Measurements from ENCODE around the gene EIF4E3. TPM values are rescaled to one million over a fixed set of nuclear protein-coding genes. Genes with fewer than 3 reads are reported as not detected.

EIF4E3 gene
- total RNA-seq, 1 donor from 2014 or later, result 17.3 TPM

- Mint-ChIP-seq H3K9me3 (no peaks in the 10 kb centered on the region), H3K36me3 (ENCODE audit: low read depth) (no peaks in the 10 kb centered on the region), H3K4me1 (ENCODE audit: low read depth) (no peaks in the 10 kb centered on the region), H3K27ac (no peak overlapping the region), H3K4me3 (ENCODE audit: low read depth) (no peak overlapping the region), H3K27me3 (ENCODE audit: low read depth) (no peaks in the 10 kb centered on the region)
- intact Hi-C loops (cut with micrococcal nuclease), result no loop called here
- DNase-seq (ENCODE audit: low spot score), result no peak
Observed at GRCh38 chr3:71625676-71626075, 99.5 kb downstream of the EIF4E3 start.

Other genes with a start within 250 kb of the EIF4E3 start
- 132 and 138 TPM in 2 replicates for gene FOXP1, start 141.7 kb downstream of the EIF4E3 start, total RNA-seq
- 0.62 and 0.94 TPM in 2 replicates for gene GPR27, start 28.5 kb upstream of the EIF4E3 start, total RNA-seq
- 0.25 TPM in 1 of 2 replicates, not detected in the other for gene PROK2, start 59.7 kb upstream of the EIF4E3 start, total RNA-seq

All from activated T-helper 2 cell treated with anti-CD3 and anti-CD28 coated beads, Interferon-gamma antibody, Interleukin-2, Interleukin-4, amounts not matched to agents 10 μg/mL and 5 μg/mL and 100 μg/mL, durations not matched to agents 14 hours and 24 hours and 36 hours (primary cell).